Hepatocyte (in vitro differentiated cells): ENCODE measurements around the gene MROH2B.

ENCODE experiments used
- CTCF ChIP-seq: fragments of 200-600 bp; sonication (generic); IDR thresholded peaks from 2 replicates; pipeline ENCODE4 v1.5.1; 2016; ENCODE audit warnings: antibody characterized with exemption, mild to moderate bottlenecking; ENCODE audit not compliant: poor library complexity
- EZH2 ChIP-seq: fragments of 200-600 bp; sonication (generic); IDR thresholded peaks from 2 replicates; pipeline ENCODE4 v1.6.1; 2016; ENCODE audit warnings: antibody characterized with exemption, mild to moderate bottlenecking, borderline replicate concordance
- EZH2phosphoT487 ChIP-seq: fragments of 200-600 bp; sonication (generic); IDR thresholded peaks from one replicate; pipeline ENCODE4 v1.6.1; 2018; ENCODE audit warnings: antibody characterized with exemption, mild to moderate bottlenecking, low read depth, moderate library complexity; ENCODE audit not compliant: unreplicated experiment, severe bottlenecking

GRCh38 chr5:40972434-40972833 lies 98.7 kb downstream of the MROH2B start:
- TF ChIP-seq EZH2 (no peak), CTCF (no peak), EZH2phosphoT487 (no peak)
